HFFc6 (cell line): ENCODE measurements around the gene LIMD2. TPM values are rescaled to one million over a fixed set of nuclear protein-coding genes. Genes with fewer than 3 reads are reported as not detected.

Source experiments
- DNase-seq: peaks from one replicate; pipeline ENCODE4 v3.0.0-alpha.2; 2018
- H3K27ac Mint-ChIP-seq: 2 replicates; pipeline ENCODE4 v1.8.0; 2020; ENCODE audit warnings: mild to moderate bottlenecking, mixed read lengths
- H3K27me3 Mint-ChIP-seq: 2 replicates; pipeline ENCODE4 v1.8.0; 2021; ENCODE audit warnings: mild to moderate bottlenecking, moderate library complexity, mixed read lengths; ENCODE audit not compliant: insufficient read depth
- H3K36me3 Mint-ChIP-seq: 2 replicates; pipeline ENCODE4 v1.8.0; 2021; ENCODE audit warnings: low read depth, mixed read lengths
- H3K4me1 Mint-ChIP-seq: 2 replicates; pipeline ENCODE4 v1.8.0; 2020; ENCODE audit warnings: low read depth, mixed read lengths
- H3K4me3 Mint-ChIP-seq: 2 replicates; pipeline ENCODE4 v1.8.0; 2020; ENCODE audit warnings: mild to moderate bottlenecking, moderate library complexity, mixed read lengths
- H3K9me3 Mint-ChIP-seq: 2 replicates; pipeline ENCODE4 v1.8.0; 2020; ENCODE audit warnings: mild to moderate bottlenecking, mixed read lengths
- CTCF ChIP-seq: fragments of 200-600 bp; sonication (generic); IDR thresholded peaks from 2 replicates; pipeline ENCODE4 v1.5.0; 2021; ENCODE audit warnings: antibody characterized with exemption, mild to moderate bottlenecking
- total RNA-seq, 6 experiments: library from RNA; stranded (reverse); fragmentation: NEBNext Ultra II Directional; extraction: Animal tissue kit (Norgen Biotek cat#: 25700); gene quantifications; 2 replicates in 1 of 6; 3 replicates in 5 of 6; pipeline ENCODE4 v1.2.3, GENCODE V29; 2021

LIMD2 gene
- total RNA-seq, 6 experiments from 2014 or later: 1.7 to 5.8 (median 4.1) TPM

- Mint-ChIP-seq H3K27me3 (peaks cover 3% of the 10 kb centered on the region; the same call in 1 of the 2 replicates), H3K9me3 (no peaks in the 10 kb centered on the region), H3K4me3 (no peak overlapping the region), H3K4me1 (no peaks in the 10 kb centered on the region), H3K36me3 (peaks cover 12% of the 10 kb centered on the region), H3K27ac (no peak overlapping the region)
- no peak for TF ChIP-seq CTCF
- no peak for DNase-seq
Observed at GRCh38 chr17:63659850-63660249, 40.1 kb downstream of the LIMD2 start.

- Mint-ChIP-seq H3K4me3 (no peak overlapping the region), H3K27me3 (peaks cover 3% of the 10 kb centered on the region; the same call in 1 of the 2 replicates), H3K36me3 (peaks cover 9% of the 10 kb centered on the region), H3K4me1 (no peaks in the 10 kb centered on the region), H3K27ac (no peak overlapping the region), H3K9me3 (no peaks in the 10 kb centered on the region)
- DNase-seq: no peak
- TF ChIP-seq CTCF: no peak
Observed at GRCh38 chr17:63658366-63658765, 41.6 kb downstream of the LIMD2 start.

- peaks cover 9% of the 10 kb centered on the region; the same call in 1 of the 2 replicates for H3K36me3 Mint-ChIP-seq
Observed at GRCh38 chr17:63657786-63658185, 42.1 kb downstream of the LIMD2 start.

GRCh38 chr17:63653050-63653449, 46.9 kb downstream of the LIMD2 start:
- DNase-seq: no peak
- Mint-ChIP-seq H3K27ac (no peak overlapping the region), H3K4me1 (peaks cover 2% of the 10 kb centered on the region; the same call in 1 of the 2 replicates), H3K36me3 (peaks cover 5% of the 10 kb centered on the region; the same call in 1 of the 2 replicates), H3K9me3 (no peaks in the 10 kb centered on the region), H3K4me3 (no peak overlapping the region), H3K27me3 (no peaks in the 10 kb centered on the region; the same call in 1 of the 2 replicates)
- TF ChIP-seq CTCF: no peak

More at GRCh38 chr17:63657786-63658185, 42.1 kb downstream of the LIMD2 start:
- Mint-ChIP-seq H3K4me3 (no peak overlapping the region), H3K27me3 (peaks cover 3% of the 10 kb centered on the region; the same call in 1 of the 2 replicates), H3K9me3 (no peaks in the 10 kb centered on the region), H3K27ac (no peak overlapping the region), H3K4me1 (no peaks in the 10 kb centered on the region)
- no peak for TF ChIP-seq CTCF
- no peak for DNase-seq

GRCh38 chr17:63652106-63652505, 47.8 kb downstream of the LIMD2 start:
- H3K27ac Mint-ChIP-seq: no peak overlapping the region
- TF ChIP-seq CTCF: no peak
- H3K4me3 Mint-ChIP-seq: no peak overlapping the region
- peaks cover 11% of the 10 kb centered on the region for H3K4me1 Mint-ChIP-seq
- no peaks in the 10 kb centered on the region for H3K9me3 Mint-ChIP-seq
- no peaks in the 10 kb centered on the region; the same call in 1 of the 2 replicates for H3K27me3 Mint-ChIP-seq
- peaks cover 6% of the 10 kb centered on the region for H3K36me3 Mint-ChIP-seq
- DNase-seq: no peak
